ENCODE data around the gene RELB. TPM values are rescaled to one million over a fixed set of nuclear protein-coding genes. Genes with fewer than 3 reads are reported as not detected.
"Not testable (repeated sequence)": the region's sequence is repeated elsewhere in the genome, so short reads cannot be mapped to it uniquely, and the experiment has no call there.

Gene RELB
- total RNA-seq, result 6.6 TPM

GRCh38 chr19:45001087-45001739 lies at the start of gene RELB:
TSS of gene RELB (plus strand) at chr19:45001464. CDS start at chr19:45001580, 116 bp downstream.
- peak; percentile 61 for ATAC-seq

GRCh38 chr19:44954278-44954648 lies 47.0 kb upstream of the RELB start:
- peak; percentile 6 for ATAC-seq

- peak; percentile 93 for ATAC-seq
Measured at GRCh38 chr19:44954649-44955504, 46.4 kb upstream of the RELB start, which contains the start of gene CLPTM1. TSS of gene CLPTM1 (plus strand) at chr19:44955380. CDS start at chr19:44955396, 16 bp downstream.

- peak; percentile 22 for ATAC-seq
Measured at GRCh38 chr19:44955505-44956439, 45.5 kb upstream of the RELB start.

- ATAC-seq, result peak; percentile 21
Measured at GRCh38 chr19:44957526-44957925, 43.7 kb upstream of the RELB start.

- ATAC-seq, result no peak
Measured at GRCh38 chr19:44958090-44958489, 43.2 kb upstream of the RELB start.

- ATAC-seq, result no peak
Measured at GRCh38 chr19:44959691-44960090, 41.6 kb upstream of the RELB start.

- ATAC-seq, result no peak
Measured at GRCh38 chr19:44960906-44961728, 40.1 kb upstream of the RELB start.

GRCh38 chr19:44961821-44962220 lies 39.4 kb upstream of the RELB start:
- no peak for ATAC-seq

- no peak for ATAC-seq
Measured at GRCh38 chr19:44968118-44968517, 33.1 kb upstream of the RELB start.

GRCh38 chr19:44968670-44969069 lies 32.6 kb upstream of the RELB start:
- ATAC-seq, result no peak

- no peak for ATAC-seq
Measured at GRCh38 chr19:44969437-44969836, 31.8 kb upstream of the RELB start.

GRCh38 chr19:44971451-44971850 lies 29.8 kb upstream of the RELB start:
- ATAC-seq, result not testable (repeated sequence)

GRCh38 chr19:44972802-44973201 lies 28.5 kb upstream of the RELB start:
- ATAC-seq, result no peak

GRCh38 chr19:44973982-44974735 lies 27.1 kb upstream of the RELB start:
- ATAC-seq, result no peak

GRCh38 chr19:44974857-44975256 lies 26.4 kb upstream of the RELB start:
- no peak for ATAC-seq

GRCh38 chr19:44975444-44975843 lies 25.8 kb upstream of the RELB start:
- ATAC-seq, result no peak

- ATAC-seq, result no peak
Measured at GRCh38 chr19:44984005-44984404, 17.3 kb upstream of the RELB start.

- no peak for ATAC-seq
Measured at GRCh38 chr19:44985445-44985844, 15.8 kb upstream of the RELB start.

- ATAC-seq, result no peak
Measured at GRCh38 chr19:44986389-44986788, 14.9 kb upstream of the RELB start.

- no peak for ATAC-seq
Measured at GRCh38 chr19:44987148-44987675, 14.1 kb upstream of the RELB start.

All from esophagus mucosa (tissue), 1 donor.